Tibial artery (tissue), 4 donors: ENCODE results near the gene HSD17B11.
A peak's percentile ranks its signal among the peaks of the same experiment; 100 is the strongest.
"Not testable (repeated sequence)": the region's sequence is repeated elsewhere in the genome, so short reads cannot be mapped to it uniquely, and the experiment has no call there.

Experiments
- DNase-seq, 2 donors: peaks; one replicate each; pipeline ENCODE4 v3.0.0-alpha.2; 2019
- H3K27ac ChIP-seq, 2 donors: fragments of 200-600 bp; sonication (generic) in 1 of 2; 1 replicate in 1 of 2; 2 replicates in 1 of 2; pipeline ENCODE4 v1.5.1; 2018 to 2019; ENCODE audit warnings: mild to moderate bottlenecking in 1 of 2
- H3K27me3 ChIP-seq, 2 donors: fragments of 200-600 bp; sonication (generic) in 1 of 2; one replicate each; pipeline versions ENCODE4 v1.5.1 to v1.6.0; 2016 to 2019
- H3K36me3 ChIP-seq, 3 donors: fragments of 200-600 bp; sonication (generic) in 2 of 3; one replicate each; pipeline ENCODE4 v1.5.1; 2016 to 2019; ENCODE audit warnings: mild to moderate bottlenecking in 2 of 3
- H3K4me1 ChIP-seq, 4 donors: fragments of 200-600 bp; sonication (generic) in 2 of 4; 1 replicate in 3 of 4; 2 replicates in 1 of 4; pipeline ENCODE4 v1.5.1; 2016 to 2019
- H3K4me3 ChIP-seq, 2 donors: fragments of 200-600 bp; sonication (generic) in 1 of 2; 1 replicate in 1 of 2; 2 replicates in 1 of 2; pipeline ENCODE4 v1.5.1; 2018 to 2019; ENCODE audit warnings: mild to moderate bottlenecking in 2 of 2
- H3K9me3 ChIP-seq, 3 donors: fragments of 200-600 bp; sonication (generic) in 1 of 3; one replicate each; pipeline ENCODE4 v1.5.1; 2016 to 2019
- intact Hi-C: fragments of 100-400 bp; cut with DNase I; formaldehyde crosslinking; loops from one replicate; pipeline ENCODE4 v1.15.0; 2023; ENCODE audit warnings: low total_unique reads
- TF ChIP-seq, protein P1 (sequence below), 2 experiments: fragments of 200-600 bp in 1 of 2; fragments of 450-650 bp in 1 of 2; IDR thresholded peaks; one replicate each; pipeline ENCODE4 v1.5.1; 2017 to 2019; ENCODE audit warnings: antibody characterized with exemption in 2 of 2, mild to moderate bottlenecking in 1 of 2, moderate library complexity in 1 of 2

HSD17B11 gene

GRCh38 chr4:87426865-87427517 is 36.0 kb upstream of the HSD17B11 start:
- Histone ChIP-seq H3K4me1 (peaks cover 0 to 19% (median 10%) of the 10 kb centered on the region in 4 donors), H3K4me3 (no peak overlapping the region), H3K9me3 (no peaks in the 10 kb centered on the region), H3K36me3 (no peaks in the 10 kb centered on the region), H3K27ac (no peak overlapping the region), H3K27me3 (no peaks in the 10 kb centered on the region)
- TF ChIP-seq, protein P1, sequence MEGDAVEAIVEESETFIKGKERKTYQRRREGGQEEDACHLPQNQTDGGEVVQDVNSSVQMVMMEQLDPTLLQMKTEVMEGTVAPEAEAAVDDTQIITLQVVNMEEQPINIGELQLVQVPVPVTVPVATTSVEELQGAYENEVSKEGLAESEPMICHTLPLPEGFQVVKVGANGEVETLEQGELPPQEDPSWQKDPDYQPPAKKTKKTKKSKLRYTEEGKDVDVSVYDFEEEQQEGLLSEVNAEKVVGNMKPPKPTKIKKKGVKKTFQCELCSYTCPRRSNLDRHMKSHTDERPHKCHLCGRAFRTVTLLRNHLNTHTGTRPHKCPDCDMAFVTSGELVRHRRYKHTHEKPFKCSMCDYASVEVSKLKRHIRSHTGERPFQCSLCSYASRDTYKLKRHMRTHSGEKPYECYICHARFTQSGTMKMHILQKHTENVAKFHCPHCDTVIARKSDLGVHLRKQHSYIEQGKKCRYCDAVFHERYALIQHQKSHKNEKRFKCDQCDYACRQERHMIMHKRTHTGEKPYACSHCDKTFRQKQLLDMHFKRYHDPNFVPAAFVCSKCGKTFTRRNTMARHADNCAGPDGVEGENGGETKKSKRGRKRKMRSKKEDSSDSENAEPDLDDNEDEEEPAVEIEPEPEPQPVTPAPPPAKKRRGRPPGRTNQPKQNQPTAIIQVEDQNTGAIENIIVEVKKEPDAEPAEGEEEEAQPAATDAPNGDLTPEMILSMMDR (IDR thresholded peaks at IDR 0.05) = no peak
- intact Hi-C loops = no loop called here
- DNase-seq = no peak

GRCh38 chr4:87425711-87426110 is 34.7 kb upstream of the HSD17B11 start:
- TF ChIP-seq, protein P1 (IDR thresholded peaks at IDR 0.05) = no peak
- H3K36me3 ChIP-seq = no peaks in the 10 kb centered on the region
- intact Hi-C loops = no loop called here

DNA sequence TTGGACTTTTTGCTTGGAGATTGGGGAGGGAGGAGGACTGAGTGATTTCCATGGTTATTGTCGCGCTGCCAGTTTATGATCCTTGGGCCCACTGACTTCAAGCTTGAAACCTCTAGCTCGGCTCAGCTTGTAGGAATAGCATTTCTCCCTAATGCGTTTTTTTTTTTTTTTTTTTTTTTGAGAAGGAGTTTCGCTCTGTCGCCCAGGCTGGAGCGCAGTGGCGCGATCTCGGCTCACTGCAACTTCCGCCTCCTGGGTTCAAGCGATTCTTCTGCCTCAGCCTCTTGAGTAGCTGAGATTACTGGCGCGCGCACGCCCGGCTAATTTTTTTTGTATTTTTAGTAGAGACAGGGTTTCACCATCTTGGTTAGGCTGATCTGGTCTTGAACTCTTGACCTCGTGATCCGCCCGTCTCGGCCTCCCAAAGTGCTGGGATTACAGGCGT is 33.1 kb upstream of the HSD17B11 start:
- H3K4me3 ChIP-seq = peak overlapping the region in 1 of 2 donors; percentile 60
- intact Hi-C loops, H3K9me3 ChIP-seq, H3K27me3 ChIP-seq, H3K36me3 ChIP-seq, DNase-seq: not testable (repeated sequence)
- H3K27ac ChIP-seq = peak overlapping the region in 1 of 2 donors; percentile 86
- peaks cover 0 to 26% (median 16%) of the 10 kb centered on the region in 4 donors for H3K4me1 ChIP-seq

More at GRCh38 chr4:87425711-87426110, 34.7 kb upstream of the HSD17B11 start:
- Histone ChIP-seq H3K4me1 (peaks cover 0 to 26% (median 16%) of the 10 kb centered on the region in 4 donors), H3K4me3 (no peak overlapping the region), H3K27me3 (no peaks in the 10 kb centered on the region), H3K9me3 (no peaks in the 10 kb centered on the region), H3K27ac (no peak overlapping the region)
- no peak for DNase-seq

DNA sequence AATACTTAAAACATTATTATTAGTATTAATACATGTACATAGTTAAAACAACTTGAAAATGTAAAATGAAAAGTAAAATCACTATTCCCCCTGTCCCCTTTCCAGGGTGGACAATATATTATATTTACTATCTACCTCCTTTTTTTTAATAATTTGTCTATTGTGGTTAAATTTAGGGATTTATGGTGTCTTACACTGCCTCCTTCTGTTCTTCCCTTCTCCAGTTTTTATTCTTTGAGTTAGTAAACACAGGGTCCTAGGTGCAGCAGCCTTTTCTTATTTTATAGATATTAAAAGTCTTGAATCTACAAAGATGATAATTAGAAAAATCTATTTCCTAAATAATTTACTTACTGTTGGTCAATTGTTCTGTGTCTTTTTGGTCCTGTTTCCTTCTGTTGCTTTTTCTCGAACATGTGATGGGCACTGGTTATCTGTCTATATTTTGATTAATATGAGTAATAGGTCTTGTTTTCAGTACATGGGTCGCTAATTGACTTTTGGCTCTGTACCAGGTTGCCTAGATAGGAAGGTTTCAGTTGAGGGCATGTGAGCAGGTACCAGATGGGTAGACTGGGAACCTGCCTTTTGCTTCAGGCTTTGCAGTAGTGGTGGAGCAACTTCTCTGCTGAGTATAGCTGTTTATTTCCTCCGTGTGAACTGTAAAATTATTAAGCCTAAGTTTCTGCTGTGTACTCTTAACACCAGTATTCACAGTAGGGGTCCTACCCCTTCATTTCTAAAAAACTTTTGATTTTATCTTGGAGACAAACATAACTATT is 32.5 kb upstream of the HSD17B11 start:
- Histone ChIP-seq H3K9me3 (no peaks in the 10 kb centered on the region), H3K27ac (peak overlapping the region; percentile 86 to 92), H3K36me3 (no peaks in the 10 kb centered on the region), H3K4me3 (peak overlapping the region; percentile 60 to 71), H3K27me3 (no peaks in the 10 kb centered on the region), H3K4me1 (peaks cover 0 to 26% (median 16%) of the 10 kb centered on the region in 4 donors)
- intact Hi-C loops = loop anchor here (2.0 kb wide), 1 partner anchor 33 kb away; the partner anchor contains the start of gene HSD17B11
- TF ChIP-seq, protein P1 (IDR thresholded peaks at IDR 0.05) = no peak
- DNase-seq = no peak

- intact Hi-C loops = loop anchor here (2.0 kb wide), 1 partner anchor 32 kb away; the partner anchor contains the start of gene HSD17B11
- no peaks in the 10 kb centered on the region for H3K9me3 ChIP-seq
Measured at GRCh38 chr4:87422104-87423052, 31.4 kb upstream of the HSD17B11 start, which contains the start of gene NUDT9. Gene NUDT9 (plus strand): TSS chr4:87422573. CDS start chr4:87422906, 333 bp downstream.

More at GRCh38 chr4:87422104-87423052, 31.4 kb upstream of the HSD17B11 start, which contains the start of gene NUDT9:
- DNase-seq = peak; percentile 98
- peaks cover 0 to 26% (median 16%) of the 10 kb centered on the region in 4 donors for H3K4me1 ChIP-seq
- H3K27ac ChIP-seq = peak within 1 kb of the TSS; percentile 86 to 92
- H3K4me3 ChIP-seq = peak within 1 kb of the TSS; percentile 60 to 71
- TF ChIP-seq, protein P1 (IDR thresholded peaks at IDR 0.05) = no peak
- H3K36me3 ChIP-seq = no peaks in the 10 kb centered on the region
- H3K27me3 ChIP-seq = no peaks in the 10 kb centered on the region
